Measurements from ENCODE around the gene ATP11A. TPM values are rescaled to one million over a fixed set of nuclear protein-coding genes. Genes with fewer than 3 reads are reported as not detected.

Gene ATP11A
- total and polyA plus RNA-seq, 2 experiments from 2014 or later = 12.3 to 52.6 TPM

- TF ChIP-seq, protein P1, sequence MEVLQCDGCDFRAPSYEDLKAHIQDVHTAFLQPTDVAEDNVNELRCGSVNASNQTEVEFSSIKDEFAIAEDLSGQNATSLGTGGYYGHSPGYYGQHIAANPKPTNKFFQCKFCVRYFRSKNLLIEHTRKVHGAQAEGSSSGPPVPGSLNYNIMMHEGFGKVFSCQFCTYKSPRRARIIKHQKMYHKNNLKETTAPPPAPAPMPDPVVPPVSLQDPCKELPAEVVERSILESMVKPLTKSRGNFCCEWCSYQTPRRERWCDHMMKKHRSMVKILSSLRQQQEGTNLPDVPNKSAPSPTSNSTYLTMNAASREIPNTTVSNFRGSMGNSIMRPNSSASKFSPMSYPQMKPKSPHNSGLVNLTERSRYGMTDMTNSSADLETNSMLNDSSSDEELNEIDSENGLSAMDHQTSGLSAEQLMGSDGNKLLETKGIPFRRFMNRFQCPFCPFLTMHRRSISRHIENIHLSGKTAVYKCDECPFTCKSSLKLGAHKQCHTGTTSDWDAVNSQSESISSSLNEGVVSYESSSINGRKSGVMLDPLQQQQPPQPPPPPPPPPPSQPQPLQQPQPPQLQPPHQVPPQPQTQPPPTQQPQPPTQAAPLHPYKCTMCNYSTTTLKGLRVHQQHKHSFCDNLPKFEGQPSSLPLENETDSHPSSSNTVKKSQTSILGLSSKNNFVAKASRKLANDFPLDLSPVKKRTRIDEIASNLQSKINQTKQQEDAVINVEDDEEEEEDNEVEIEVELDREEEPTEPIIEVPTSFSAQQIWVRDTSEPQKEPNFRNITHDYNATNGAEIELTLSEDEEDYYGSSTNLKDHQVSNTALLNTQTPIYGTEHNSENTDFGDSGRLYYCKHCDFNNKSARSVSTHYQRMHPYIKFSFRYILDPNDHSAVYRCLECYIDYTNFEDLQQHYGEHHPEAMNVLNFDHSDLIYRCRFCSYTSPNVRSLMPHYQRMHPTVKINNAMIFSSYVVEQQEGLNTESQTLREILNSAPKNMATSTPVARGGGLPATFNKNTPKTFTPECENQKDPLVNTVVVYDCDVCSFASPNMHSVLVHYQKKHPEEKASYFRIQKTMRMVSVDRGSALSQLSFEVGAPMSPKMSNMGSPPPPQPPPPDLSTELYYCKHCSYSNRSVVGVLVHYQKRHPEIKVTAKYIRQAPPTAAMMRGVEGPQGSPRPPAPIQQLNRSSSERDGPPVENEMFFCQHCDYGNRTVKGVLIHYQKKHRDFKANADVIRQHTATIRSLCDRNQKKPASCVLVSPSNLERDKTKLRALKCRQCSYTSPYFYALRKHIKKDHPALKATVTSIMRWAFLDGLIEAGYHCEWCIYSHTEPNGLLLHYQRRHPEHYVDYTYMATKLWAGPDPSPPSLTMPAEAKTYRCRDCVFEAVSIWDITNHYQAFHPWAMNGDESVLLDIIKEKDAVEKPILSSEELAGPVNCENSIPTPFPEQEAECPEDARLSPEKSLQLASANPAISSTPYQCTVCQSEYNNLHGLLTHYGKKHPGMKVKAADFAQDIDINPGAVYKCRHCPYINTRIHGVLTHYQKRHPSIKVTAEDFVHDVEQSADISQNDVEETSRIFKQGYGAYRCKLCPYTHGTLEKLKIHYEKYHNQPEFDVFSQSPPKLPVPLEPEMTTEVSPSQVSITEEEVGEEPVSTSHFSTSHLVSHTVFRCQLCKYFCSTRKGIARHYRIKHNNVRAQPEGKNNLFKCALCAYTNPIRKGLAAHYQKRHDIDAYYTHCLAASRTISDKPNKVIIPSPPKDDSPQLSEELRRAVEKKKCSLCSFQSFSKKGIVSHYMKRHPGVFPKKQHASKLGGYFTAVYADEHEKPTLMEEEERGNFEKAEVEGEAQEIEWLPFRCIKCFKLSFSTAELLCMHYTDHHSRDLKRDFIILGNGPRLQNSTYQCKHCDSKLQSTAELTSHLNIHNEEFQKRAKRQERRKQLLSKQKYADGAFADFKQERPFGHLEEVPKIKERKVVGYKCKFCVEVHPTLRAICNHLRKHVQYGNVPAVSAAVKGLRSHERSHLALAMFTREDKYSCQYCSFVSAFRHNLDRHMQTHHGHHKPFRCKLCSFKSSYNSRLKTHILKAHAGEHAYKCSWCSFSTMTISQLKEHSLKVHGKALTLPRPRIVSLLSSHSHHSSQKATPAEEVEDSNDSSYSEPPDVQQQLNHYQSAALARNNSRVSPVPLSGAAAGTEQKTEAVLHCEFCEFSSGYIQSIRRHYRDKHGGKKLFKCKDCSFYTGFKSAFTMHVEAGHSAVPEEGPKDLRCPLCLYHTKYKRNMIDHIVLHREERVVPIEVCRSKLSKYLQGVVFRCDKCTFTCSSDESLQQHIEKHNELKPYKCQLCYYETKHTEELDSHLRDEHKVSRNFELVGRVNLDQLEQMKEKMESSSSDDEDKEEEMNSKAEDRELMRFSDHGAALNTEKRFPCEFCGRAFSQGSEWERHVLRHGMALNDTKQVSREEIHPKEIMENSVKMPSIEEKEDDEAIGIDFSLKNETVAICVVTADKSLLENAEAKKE (CRISPR knock-in tag; IDR thresholded peaks at IDR 0.05) = no peak
These were observed 164.5 kb downstream of the ATP11A start (continued) for GRCh38 chr13:112854321-112854720.

GRCh38 chr13:112855859-112856258 is 166.0 kb downstream of the ATP11A start:
- Histone ChIP-seq H3K4me2 (no peak overlapping the region), H3K27me3 (ENCODE audit: insufficient read depth) (no peaks in the 10 kb centered on the region), H4K20me1 (replicated peaks; ENCODE audit: insufficient read depth) (no peaks in the 10 kb centered on the region; the same call in 1 of the 2 replicates), H3K79me2 (replicated peaks; ENCODE audit: insufficient read depth) (no peaks in the 10 kb centered on the region), H3K27ac (ENCODE audit: low read depth) (no peak overlapping the region), H3K4me1 (ENCODE audit: insufficient read depth) (no peaks in the 10 kb centered on the region), H3K36me3 (ENCODE audit: insufficient read depth) (peaks cover 25% of the 10 kb centered on the region), H3K4me3 (no peak overlapping the region), H3F3A (replicated peaks; ENCODE audit: low read depth) (0 out of 2 replicates have a peak, but pooled peaks cover 5% of the 10 kb centered on the region), H2AFZ (no peak overlapping the region), H3K9me2 (ENCODE audit: insufficient read depth) (no peaks in the 10 kb centered on the region)
- DNase-seq (ENCODE audit: low spot score) = no peak
- peaks cover 84% of the 10 kb centered on the region for H3K36me3 Mint-ChIP-seq (ENCODE audit: low read depth)
- H3K27me3 Mint-ChIP-seq (ENCODE audit: insufficient read depth, low read depth, poor library complexity) = no peaks in the 10 kb centered on the region
- no peak for ATAC-seq
- H3K4me3 Mint-ChIP-seq = no peak overlapping the region
- no peak overlapping the region for H3K27ac Mint-ChIP-seq
- no peaks in the 10 kb centered on the region for H3K9me3 Mint-ChIP-seq
- H3K4me1 Mint-ChIP-seq = no peaks in the 10 kb centered on the region
- TF ChIP-seq NANOG (IDR thresholded peaks at IDR 0.05; ENCODE audit: borderline replicate concordance) (no peak), JUNB (IDR thresholded peaks at IDR 0.05; ENCODE audit: unreplicated experiment) (no peak), EZH2 (IDR thresholded peaks at IDR 0.05; ENCODE audit: low read depth, unreplicated experiment) (no peak), STAT1 (IDR thresholded peaks at IDR 0.05; ENCODE audit: unreplicated experiment) (no peak), CREB1 (CRISPR knock-in tag; IDR thresholded peaks at IDR 0.05; ENCODE audit: low read depth) (no peak), ZNF114 (CRISPR knock-in tag; IDR thresholded peaks at IDR 0.05) (no peak), EZH2phosphoT487 (IDR thresholded peaks at IDR 0.05; ENCODE audit: unreplicated experiment) (no peak), ZNF331 (CRISPR knock-in tag; IDR thresholded peaks at IDR 0.05; ENCODE audit: low read depth) (no peak)
- TF ChIP-seq, protein P2, sequence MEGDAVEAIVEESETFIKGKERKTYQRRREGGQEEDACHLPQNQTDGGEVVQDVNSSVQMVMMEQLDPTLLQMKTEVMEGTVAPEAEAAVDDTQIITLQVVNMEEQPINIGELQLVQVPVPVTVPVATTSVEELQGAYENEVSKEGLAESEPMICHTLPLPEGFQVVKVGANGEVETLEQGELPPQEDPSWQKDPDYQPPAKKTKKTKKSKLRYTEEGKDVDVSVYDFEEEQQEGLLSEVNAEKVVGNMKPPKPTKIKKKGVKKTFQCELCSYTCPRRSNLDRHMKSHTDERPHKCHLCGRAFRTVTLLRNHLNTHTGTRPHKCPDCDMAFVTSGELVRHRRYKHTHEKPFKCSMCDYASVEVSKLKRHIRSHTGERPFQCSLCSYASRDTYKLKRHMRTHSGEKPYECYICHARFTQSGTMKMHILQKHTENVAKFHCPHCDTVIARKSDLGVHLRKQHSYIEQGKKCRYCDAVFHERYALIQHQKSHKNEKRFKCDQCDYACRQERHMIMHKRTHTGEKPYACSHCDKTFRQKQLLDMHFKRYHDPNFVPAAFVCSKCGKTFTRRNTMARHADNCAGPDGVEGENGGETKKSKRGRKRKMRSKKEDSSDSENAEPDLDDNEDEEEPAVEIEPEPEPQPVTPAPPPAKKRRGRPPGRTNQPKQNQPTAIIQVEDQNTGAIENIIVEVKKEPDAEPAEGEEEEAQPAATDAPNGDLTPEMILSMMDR (conservative IDR thresholded peaks at IDR 0.05; ENCODE audit: low read depth in 2 of 2) = no peak

Measured in GM23338 (cell line).